K562 treated with DMSO at 1 percent for 12 hours (cell line): ENCODE data around the gene CCDC57. TPM values are rescaled to one million over a fixed set of nuclear protein-coding genes. Genes with fewer than 3 reads are reported as not detected.

Experiments used
- total RNA-seq: library from RNA; unstranded; fragments of 300-600 nt; gene quantifications from 2 replicates; pipeline ENCODE4 v1.2.3, GENCODE V29; 2022; ENCODE audit not compliant: insufficient read depth

Gene CCDC57
- 10.5 and 13.8 TPM in 2 replicates for total RNA-seq

DNA sequence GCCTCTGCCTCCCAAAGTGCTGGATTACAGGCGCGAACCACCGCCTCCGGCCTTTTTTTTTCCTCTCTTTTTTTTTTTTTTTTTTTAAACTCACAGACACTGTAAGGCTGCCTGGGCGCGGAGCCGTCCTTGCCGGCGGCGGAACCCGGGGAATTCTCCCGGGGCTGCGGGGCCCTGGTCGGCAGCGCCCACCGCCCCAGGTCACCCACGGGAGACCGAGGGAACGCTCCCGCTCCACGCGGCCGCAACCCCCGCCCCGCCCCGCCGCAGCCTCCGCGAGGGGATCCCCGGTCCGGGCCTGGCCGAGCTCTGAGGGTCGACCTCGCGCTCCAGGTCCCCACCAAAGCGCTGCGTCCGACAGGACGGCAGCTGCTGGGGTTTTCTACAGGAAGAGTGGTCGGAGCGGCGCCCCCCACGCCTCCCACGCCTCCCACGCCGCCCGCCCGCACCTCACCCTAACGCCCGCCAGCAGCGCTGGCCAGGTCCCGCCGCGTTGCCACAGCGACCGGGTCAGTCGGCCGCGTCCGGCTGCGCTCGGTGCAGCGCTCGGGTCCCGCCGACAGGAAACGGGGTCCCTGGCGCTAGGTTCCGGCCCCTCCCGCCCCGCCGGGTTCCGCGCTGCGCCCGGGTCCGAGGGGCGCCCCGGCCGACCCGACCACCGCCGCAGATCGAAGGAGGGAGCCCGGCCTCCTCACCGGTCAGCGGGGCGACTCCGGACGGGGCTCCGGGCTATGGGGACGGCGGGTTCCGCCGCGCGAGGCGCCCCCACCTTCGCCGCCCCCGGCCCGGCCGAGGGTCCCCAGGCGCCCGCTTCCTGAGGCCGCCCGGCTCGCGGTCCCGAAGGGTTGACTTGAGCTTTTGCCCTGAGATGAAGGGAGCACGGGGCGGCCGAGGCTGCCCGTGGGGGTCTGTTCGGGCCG lies at the start of gene CCDC57:
Gene CCDC57, minus strand, starts transcription at position 512 of the 920 bp plus-strand sequence. CDS start 10,898 bp downstream, outside the sequence.

GRCh38 chr17:82228842-82229697 lies 16.4 kb upstream of the CCDC57 start, which contains the start of gene SLC16A3:
Gene SLC16A3, plus strand, starts transcription at chr17:82229042. Its CDS starts 6,967 bp downstream, at chr17:82236009.

DNA sequence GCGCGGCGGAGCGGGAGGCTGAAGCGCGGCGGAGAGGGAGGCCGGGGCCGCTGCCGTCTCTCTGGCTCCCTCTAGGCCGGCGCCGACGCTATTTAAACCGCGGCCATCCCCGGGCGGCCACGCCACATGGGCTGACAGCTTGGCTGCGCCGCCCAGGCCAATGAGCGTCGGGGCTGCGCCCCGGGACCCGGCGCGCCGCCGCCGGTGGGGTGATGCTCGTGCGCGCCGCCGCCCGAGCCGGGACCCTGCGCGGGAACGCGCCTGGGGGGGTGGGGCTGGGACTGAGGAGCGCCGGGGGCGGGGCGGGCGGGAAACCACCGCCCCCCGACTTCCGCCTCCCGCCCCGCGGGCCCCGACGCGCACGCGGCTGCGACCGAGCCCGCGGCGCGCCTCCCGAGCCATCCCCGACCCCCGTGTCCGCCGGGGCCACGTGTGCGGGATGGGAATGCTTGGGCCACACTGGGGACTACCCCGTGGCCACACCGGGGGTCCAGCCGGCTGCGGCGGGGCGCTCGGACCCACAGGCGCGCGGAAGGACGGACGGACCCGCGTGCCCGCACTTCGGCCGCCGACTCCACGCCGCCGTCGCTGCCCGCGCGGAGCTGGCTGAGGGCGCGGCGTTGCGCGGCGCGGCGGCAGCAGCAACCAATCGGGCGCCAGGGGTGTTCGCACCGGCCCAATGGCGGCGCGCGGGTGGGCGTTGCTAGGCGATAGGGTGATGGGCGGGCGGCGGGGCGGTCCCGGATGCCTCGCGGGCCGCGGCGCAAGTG lies 114.3 kb downstream of the CCDC57 start, which contains the start of gene FASN:
Gene FASN, minus strand, starts transcription at position 68 of the 770 bp plus-strand sequence. CDS start 1,791 bp downstream, outside the sequence.

GRCh38 chr17:82065638-82066303 lies 146.9 kb downstream of the CCDC57 start, which contains the start of gene DUS1L:
Gene DUS1L, minus strand, starts transcription at chr17:82065804. Its CDS starts 745 bp downstream, at chr17:82065059.

DNA sequence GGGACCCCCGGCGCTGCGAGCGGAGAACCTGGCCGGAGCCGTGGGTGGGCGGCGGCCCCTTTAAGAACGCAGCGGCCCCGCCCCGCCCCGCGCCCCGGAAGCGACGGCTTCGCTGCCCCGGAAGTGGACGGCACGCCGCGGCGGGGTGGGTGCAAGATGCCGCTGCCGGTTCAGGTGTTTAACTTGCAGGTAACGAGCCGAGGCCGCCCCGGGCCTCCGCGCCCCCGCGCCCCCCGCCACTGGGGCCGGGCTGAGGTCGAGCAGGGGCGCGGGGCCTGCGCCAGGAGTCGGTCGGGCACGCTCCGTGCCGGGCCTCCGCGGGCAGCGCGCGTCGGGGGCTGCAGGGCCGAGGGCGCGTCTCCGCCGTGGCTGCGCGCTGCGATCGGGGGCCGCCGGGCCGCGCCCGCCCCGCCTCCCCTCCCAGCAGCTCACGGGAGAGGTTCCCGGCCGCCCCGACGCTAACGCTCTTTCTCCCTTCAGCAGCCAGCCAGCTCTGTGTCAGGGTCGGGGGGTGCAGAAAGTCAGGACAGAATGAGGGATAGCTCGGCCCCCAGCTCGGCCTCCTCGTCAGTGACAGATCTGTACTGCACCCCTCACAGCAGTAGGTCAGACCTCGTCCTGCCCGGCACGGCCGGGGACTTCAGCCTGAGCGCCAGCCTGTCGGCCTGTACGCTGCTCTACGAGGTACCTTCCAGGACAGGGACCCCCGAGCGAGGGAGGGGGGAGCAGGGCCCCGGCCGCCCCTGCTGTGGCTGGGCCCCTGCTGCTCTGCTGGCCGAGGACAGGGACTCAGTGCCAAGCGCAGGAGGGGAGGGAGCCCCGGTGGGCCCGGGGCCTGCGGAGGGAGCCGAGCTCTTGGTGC lies 160.6 kb downstream of the CCDC57 start, which contains the start of the genes GPS1 and RFNG:
Gene GPS1, plus strand, starts transcription at position 123 of the 862 bp plus-strand sequence. Its CDS starts 34 bp downstream, at position 157.
Gene RFNG, minus strand, starts transcription at position 36 of the 862 bp plus-strand sequence. CDS start 45 bp downstream, outside the sequence.

Other genes starting within 250 kb of the CCDC57 start
- gene ASPSCR1, start 235.2 kb downstream of the CCDC57 start, total RNA-seq = 32.7 and 45.0 TPM in 2 replicates
- 108 and 156 TPM in 2 replicates for gene CENPX, start 190.0 kb downstream of the CCDC57 start, total RNA-seq
- gene LRRC45, start 189.5 kb downstream of the CCDC57 start, total RNA-seq = 11.1 and 13.9 TPM in 2 replicates
- gene RAC3, start 181.2 kb downstream of the CCDC57 start, total RNA-seq = 58.4 and 82.9 TPM in 2 replicates
- 273 and 376 TPM in 2 replicates for gene DCXR, start 175.1 kb downstream of the CCDC57 start, total RNA-seq
- 33.4 and 35.0 TPM in 2 replicates for gene RFNG, start 161.0 kb downstream of the CCDC57 start, total RNA-seq
- gene GPS1, start 160.9 kb downstream of the CCDC57 start, total RNA-seq = 118 and 137 TPM in 2 replicates
- gene DUS1L, start 147.0 kb downstream of the CCDC57 start, total RNA-seq = 185 and 205 TPM in 2 replicates
- gene FASN, start 114.6 kb downstream of the CCDC57 start, total RNA-seq = 69.3 and 119 TPM in 2 replicates
- 1.8 and 2.6 TPM in 2 replicates for gene SLC16A3, start 16.2 kb upstream of the CCDC57 start, total RNA-seq
- gene CSNK1D, start 60.9 kb upstream of the CCDC57 start, total RNA-seq = 99.2 and 164 TPM in 2 replicates
- not detected in 2 replicates for gene CD7, start 104.8 kb upstream of the CCDC57 start, total RNA-seq
- gene SECTM1, start 120.9 kb upstream of the CCDC57 start, total RNA-seq = not detected in 2 replicates
- gene TEX19, start 146.4 kb upstream of the CCDC57 start, total RNA-seq = 2.0 and 2.3 TPM in 2 replicates
- gene UTS2R, start 158.9 kb upstream of the CCDC57 start, total RNA-seq = not detected in 2 replicates
- gene HEXD, start 205.5 kb upstream of the CCDC57 start, total RNA-seq = 25.8 and 26.3 TPM in 2 replicates
- gene OGFOD3, start 205.7 kb upstream of the CCDC57 start, total RNA-seq = 17.0 and 29.9 TPM in 2 replicates
- gene CYBC1, start 237.9 kb upstream of the CCDC57 start, total RNA-seq = 61.3 and 80.2 TPM in 2 replicates
- gene NARF, start 245.9 kb upstream of the CCDC57 start, total RNA-seq = 421 and 447 TPM in 2 replicates